HEK293 (cell line): Measurements from ENCODE around the gene CRK.

Experiments
- AEBP2 ChIP-seq: fragments of 450-650 bp; formaldehyde crosslinking; IDR thresholded peaks from 2 replicates; pipeline ENCODE4 v1.5.1; 2016; ENCODE audit warnings: missing biosample characterization, missing genetic modification characterization, borderline replicate concordance
- GLI4 ChIP-seq: fragments of 450-650 bp; formaldehyde crosslinking; IDR thresholded peaks from 2 replicates; pipeline ENCODE4 v1.5.1; 2016; ENCODE audit warnings: missing biosample characterization, missing genetic modification characterization
- HIC1 ChIP-seq: fragments of 450-650 bp; formaldehyde crosslinking; IDR thresholded peaks from 2 replicates; pipeline ENCODE4 v1.5.1; 2016; ENCODE audit warnings: missing biosample characterization, missing genetic modification characterization
- KLF8 ChIP-seq: fragments of 450-650 bp; formaldehyde crosslinking; IDR thresholded peaks from 2 replicates; pipeline ENCODE4 v1.5.1; 2016; ENCODE audit warnings: missing biosample characterization, missing genetic modification characterization
- MZF1 ChIP-seq: fragments of 450-650 bp; formaldehyde crosslinking; IDR thresholded peaks from 2 replicates; pipeline ENCODE4 v1.5.1; 2017; ENCODE audit warnings: missing biosample characterization, missing genetic modification characterization, borderline replicate concordance
- OVOL3 ChIP-seq: fragments of 450-650 bp; formaldehyde crosslinking; IDR thresholded peaks from 2 replicates; pipeline ENCODE4 v1.5.1; 2016; ENCODE audit warnings: missing biosample characterization, missing genetic modification characterization
- PRDM1 ChIP-seq: fragments of 450-650 bp; formaldehyde crosslinking; IDR thresholded peaks from 2 replicates; pipeline ENCODE4; 2016; ENCODE audit warnings: missing biosample characterization, missing genetic modification characterization
- SCRT1 ChIP-seq: fragments of 450-650 bp; formaldehyde crosslinking; IDR thresholded peaks from 2 replicates; pipeline ENCODE4 v1.5.1; 2016; ENCODE audit warnings: missing biosample characterization, missing genetic modification characterization, borderline replicate concordance
- SCRT2 ChIP-seq: fragments of 450-650 bp; formaldehyde crosslinking; IDR thresholded peaks from 2 replicates; pipeline ENCODE4 v1.5.1; 2016; ENCODE audit warnings: missing biosample characterization, missing genetic modification characterization
- SP7 ChIP-seq: fragments of 450-650 bp; formaldehyde crosslinking; IDR thresholded peaks from 2 replicates; pipeline ENCODE4 v1.5.1; 2016; ENCODE audit warnings: missing biosample characterization, missing genetic modification characterization
- TCF7L2 ChIP-seq: IDR thresholded peaks from 2 replicates; pipeline ENCODE4 v1.6.1; 2011; ENCODE audit warnings: low read depth, mild to moderate bottlenecking, inconsistent platforms, low read length, moderate library complexity, borderline replicate concordance
- ZBTB10 ChIP-seq: fragments of 450-650 bp; formaldehyde crosslinking; IDR thresholded peaks from 2 replicates; pipeline ENCODE4 v1.5.1; 2016; ENCODE audit warnings: missing biosample characterization, missing genetic modification characterization
- ZFP37 ChIP-seq: fragments of 450-650 bp; formaldehyde crosslinking; IDR thresholded peaks from 2 replicates; pipeline ENCODE4 v1.5.1; 2016; ENCODE audit warnings: missing biosample characterization, missing genetic modification characterization
- ZNF112 ChIP-seq: fragments of 450-650 bp; formaldehyde crosslinking; IDR thresholded peaks from 2 replicates; pipeline ENCODE4 v1.5.0; 2017; ENCODE audit warnings: missing biosample characterization, missing genetic modification characterization
- ZNF16 ChIP-seq: fragments of 450-650 bp; formaldehyde crosslinking; IDR thresholded peaks from 2 replicates; pipeline ENCODE4 v1.5.1; 2016; ENCODE audit warnings: low read depth, missing biosample characterization, missing genetic modification characterization
- ZNF211 ChIP-seq: fragments of 450-650 bp; formaldehyde crosslinking; IDR thresholded peaks from 2 replicates; pipeline ENCODE4 v1.5.1; 2016; ENCODE audit warnings: low read depth, missing biosample characterization, missing genetic modification characterization
- ZNF223 ChIP-seq: fragments of 450-650 bp; formaldehyde crosslinking; IDR thresholded peaks from 2 replicates; pipeline ENCODE4 v1.5.1; 2016; ENCODE audit warnings: missing biosample characterization, missing genetic modification characterization
- ZNF274 ChIP-seq, 2 experiments: fragments of 200-500 bp in 1 of 2; fragments of 450-650 bp in 1 of 2; sonication (Bioruptor generic) in 1 of 2; formaldehyde crosslinking in 1 of 2; IDR thresholded peaks; 2 replicates each; pipeline versions ENCODE4 v1.5.1 to v1.6.1; 2014 to 2016; ENCODE audit warnings: borderline replicate concordance in 1 of 2, inconsistent platforms in 1 of 2, low read length in 1 of 2, missing biosample characterization in 1 of 2, missing genetic modification characterization in 1 of 2
- ZNF280D ChIP-seq: fragments of 450-650 bp; formaldehyde crosslinking; IDR thresholded peaks from 2 replicates; pipeline ENCODE4 v1.5.1; 2016; ENCODE audit warnings: missing biosample characterization, missing genetic modification characterization
- ZNF354C ChIP-seq: fragments of 450-650 bp; formaldehyde crosslinking; IDR thresholded peaks from 2 replicates; pipeline ENCODE4 v1.5.1; 2016; ENCODE audit warnings: missing biosample characterization, missing genetic modification characterization, low read depth, borderline replicate concordance
- ZNF501 ChIP-seq: fragments of 450-650 bp; formaldehyde crosslinking; IDR thresholded peaks from 2 replicates; pipeline ENCODE4 v1.5.1; 2016; ENCODE audit warnings: missing biosample characterization, missing genetic modification characterization
- ZNF561 ChIP-seq: fragments of 450-650 bp; IDR thresholded peaks from 2 replicates; pipeline ENCODE4 v1.5.1; 2018; ENCODE audit warnings: missing biosample characterization, missing genetic modification characterization, borderline replicate concordance
- ZNF629 ChIP-seq: fragments of 450-650 bp; formaldehyde crosslinking; IDR thresholded peaks from 2 replicates; pipeline ENCODE4 v1.5.1; 2017; ENCODE audit warnings: missing biosample characterization, missing genetic modification characterization
- ZNF645 ChIP-seq: fragments of 450-650 bp; formaldehyde crosslinking; IDR thresholded peaks from 2 replicates; pipeline ENCODE4; 2016; ENCODE audit warnings: missing biosample characterization, missing genetic modification characterization
- ZNF692 ChIP-seq: fragments of 450-650 bp; formaldehyde crosslinking; IDR thresholded peaks from 2 replicates; pipeline ENCODE4 v1.5.1; 2016; ENCODE audit warnings: missing biosample characterization, missing genetic modification characterization
- ZSCAN4 ChIP-seq: fragments of 450-650 bp; formaldehyde crosslinking; IDR thresholded peaks from 2 replicates; pipeline ENCODE4 v1.5.1; 2017; ENCODE audit warnings: missing biosample characterization, missing genetic modification characterization

Gene CRK

GRCh38 chr17:1413281-1413791 is 42.7 kb downstream of the CRK start (continued):
- TF ChIP-seq GLI4 (no peak), MZF1 (tag by site-specific recombination) (no peak), ZNF211 (tag by site-specific recombination) (no peak), ZNF280D (tag by site-specific recombination) (peak; percentile 83; the same call in 1 of the 2 replicates), ZNF223 (no peak), ZNF692 (tag by site-specific recombination) (no peak; the same call in 1 of the 2 replicates), PRDM1 (tag by site-specific recombination) (no peak; the same call in 1 of the 2 replicates), ZNF274 (IDR thresholded peaks at IDR 0.05; ENCODE audit: low read length) (no peak), ZNF274 (tag by site-specific recombination; IDR thresholded peaks at IDR 0.05; ENCODE audit: borderline replicate concordance) (no peak), OVOL3 (tag by site-specific recombination) (no peak), HIC1 (tag by site-specific recombination) (no peak), ZNF561 (tag by site-specific recombination) (no peak), TCF7L2 (no peak), ZSCAN4 (tag by site-specific recombination) (0 out of 2 replicates have a peak, but pooled peaks have one; percentile 10), ZNF501 (no peak), SCRT2 (tag by site-specific recombination) (no peak), SP7 (tag by site-specific recombination) (peak; percentile 99), ZFP37 (0 out of 2 replicates have a peak, but pooled peaks have one; percentile 33), ZNF354C (tag by site-specific recombination) (no peak), ZNF645 (no peak), ZBTB10 (no peak), SCRT1 (tag by site-specific recombination) (0 out of 2 replicates have a peak, but pooled peaks have one; percentile 30), ZNF16 (tag by site-specific recombination) (no peak), KLF8 (tag by site-specific recombination) (peak; percentile 54; the same call in 1 of the 2 replicates), AEBP2 (tag by site-specific recombination) (no peak), ZNF112 (tag by site-specific recombination) (no peak), ZNF629 (tag by site-specific recombination) (peak; percentile 86)
